Measurements from ENCODE around the gene DGCR8.

Gene DGCR8

GRCh38 chr22:20127869-20128618 is 48.0 kb downstream of the DGCR8 start:
- Histone ChIP-seq H3K27me3 (replicated peaks; ENCODE audit: control insufficient read depth, insufficient read depth, low read length, poor library complexity, severe bottlenecking) (no peaks in the 10 kb centered on the region), H3K9me3 (ENCODE audit: control insufficient read depth, low read length) (no peaks in the 10 kb centered on the region), H3K36me3 (ENCODE audit: control insufficient read depth, insufficient read depth, low read length) (peaks cover 28% of the 10 kb centered on the region), H3K4me1 (ENCODE audit: control insufficient read depth, insufficient read depth, low read length, poor library complexity, severe bottlenecking) (peaks cover 16% of the 10 kb centered on the region), H3K4me3 (ENCODE audit: insufficient read depth, low read depth, low read length, poor library complexity, severe bottlenecking) (no peak overlapping the region), H3K27ac (ENCODE audit: insufficient read depth, low read length, poor library complexity, severe bottlenecking) (no peak overlapping the region)
- DNase-seq: no peak

GRCh38 chr22:20128619-20128901 is 48.5 kb downstream of the DGCR8 start:
- H3K4me3 ChIP-seq (ENCODE audit: insufficient read depth, low read depth, low read length, poor library complexity, severe bottlenecking): no peak overlapping the region
- H3K4me1 ChIP-seq (ENCODE audit: control insufficient read depth, insufficient read depth, low read length, poor library complexity, severe bottlenecking): peaks cover 17% of the 10 kb centered on the region
- peaks cover 28% of the 10 kb centered on the region for H3K36me3 ChIP-seq (ENCODE audit: control insufficient read depth, insufficient read depth, low read length)
- DNase-seq: no peak
- H3K27ac ChIP-seq (ENCODE audit: insufficient read depth, low read length, poor library complexity, severe bottlenecking): peak overlapping the region; percentile 14
- no peaks in the 10 kb centered on the region for H3K27me3 ChIP-seq (replicated peaks; ENCODE audit: control insufficient read depth, insufficient read depth, low read length, poor library complexity, severe bottlenecking)
- no peaks in the 10 kb centered on the region for H3K9me3 ChIP-seq (ENCODE audit: control insufficient read depth, low read length)

- Histone ChIP-seq H3K9me3 (ENCODE audit: control insufficient read depth, low read length) (no peaks in the 10 kb centered on the region), H3K27ac (ENCODE audit: insufficient read depth, low read length, poor library complexity, severe bottlenecking) (peak overlapping the region; percentile 14), H3K27me3 (replicated peaks; ENCODE audit: control insufficient read depth, insufficient read depth, low read length, poor library complexity, severe bottlenecking) (no peaks in the 10 kb centered on the region), H3K36me3 (ENCODE audit: control insufficient read depth, insufficient read depth, low read length) (peaks cover 24% of the 10 kb centered on the region), H3K4me1 (ENCODE audit: control insufficient read depth, insufficient read depth, low read length, poor library complexity, severe bottlenecking) (peaks cover 17% of the 10 kb centered on the region), H3K4me3 (ENCODE audit: insufficient read depth, low read depth, low read length, poor library complexity, severe bottlenecking) (no peak overlapping the region)
- peak; percentile 23 to 39 (median 38) for DNase-seq
Observed at GRCh38 chr22:20128902-20129746, 49.1 kb downstream of the DGCR8 start.

- Histone ChIP-seq H3K27me3 (replicated peaks; ENCODE audit: control insufficient read depth, insufficient read depth, low read length, poor library complexity, severe bottlenecking) (no peaks in the 10 kb centered on the region), H3K4me3 (ENCODE audit: insufficient read depth, low read depth, low read length, poor library complexity, severe bottlenecking) (no peak overlapping the region), H3K36me3 (ENCODE audit: control insufficient read depth, insufficient read depth, low read length) (peaks cover 20% of the 10 kb centered on the region), H3K4me1 (ENCODE audit: control insufficient read depth, insufficient read depth, low read length, poor library complexity, severe bottlenecking) (peaks cover 17% of the 10 kb centered on the region), H3K9me3 (ENCODE audit: control insufficient read depth, low read length) (no peaks in the 10 kb centered on the region), H3K27ac (ENCODE audit: insufficient read depth, low read length, poor library complexity, severe bottlenecking) (no peak overlapping the region)
- DNase-seq: no peak
Observed at GRCh38 chr22:20129747-20130014, 49.6 kb downstream of the DGCR8 start.

GRCh38 chr22:20130319-20130718 is 50.3 kb downstream of the DGCR8 start:
- Histone ChIP-seq H3K4me1 (ENCODE audit: control insufficient read depth, insufficient read depth, low read length, poor library complexity, severe bottlenecking) (peaks cover 17% of the 10 kb centered on the region), H3K27me3 (replicated peaks; ENCODE audit: control insufficient read depth, insufficient read depth, low read length, poor library complexity, severe bottlenecking) (no peaks in the 10 kb centered on the region), H3K4me3 (ENCODE audit: insufficient read depth, low read depth, low read length, poor library complexity, severe bottlenecking) (no peak overlapping the region), H3K9me3 (ENCODE audit: control insufficient read depth, low read length) (no peaks in the 10 kb centered on the region), H3K27ac (ENCODE audit: insufficient read depth, low read length, poor library complexity, severe bottlenecking) (peak overlapping the region; percentile 80), H3K36me3 (ENCODE audit: control insufficient read depth, insufficient read depth, low read length) (peaks cover 14% of the 10 kb centered on the region)
- peak in 1 of 3 donors; percentile 11 for DNase-seq

GRCh38 chr22:20130731-20131596 is 50.9 kb downstream of the DGCR8 start:
- Histone ChIP-seq H3K27me3 (replicated peaks; ENCODE audit: control insufficient read depth, insufficient read depth, low read length, poor library complexity, severe bottlenecking) (no peaks in the 10 kb centered on the region), H3K36me3 (ENCODE audit: control insufficient read depth, insufficient read depth, low read length) (peaks cover 8% of the 10 kb centered on the region), H3K4me3 (ENCODE audit: insufficient read depth, low read depth, low read length, poor library complexity, severe bottlenecking) (peak overlapping the region; percentile 90), H3K9me3 (ENCODE audit: control insufficient read depth, low read length) (no peaks in the 10 kb centered on the region), H3K27ac (ENCODE audit: insufficient read depth, low read length, poor library complexity, severe bottlenecking) (peak overlapping the region; percentile 80), H3K4me1 (ENCODE audit: control insufficient read depth, insufficient read depth, low read length, poor library complexity, severe bottlenecking) (peaks cover 17% of the 10 kb centered on the region)
- DNase-seq: peak; percentile 66 to 68 (median 67)

GRCh38 chr22:20131597-20131858 is 51.5 kb downstream of the DGCR8 start, which contains the start of gene ZDHHC8:
Gene ZDHHC8 (plus strand): TSS chr22:20131804. CDS start chr22:20131948, 144 bp downstream.
- Histone ChIP-seq H3K27ac (ENCODE audit: insufficient read depth, low read length, poor library complexity, severe bottlenecking) (peak within 1 kb of the TSS; percentile 80), H3K27me3 (replicated peaks; ENCODE audit: control insufficient read depth, insufficient read depth, low read length, poor library complexity, severe bottlenecking) (no peaks in the 10 kb centered on the region), H3K4me3 (ENCODE audit: insufficient read depth, low read depth, low read length, poor library complexity, severe bottlenecking) (peak within 1 kb of the TSS; percentile 90), H3K4me1 (ENCODE audit: control insufficient read depth, insufficient read depth, low read length, poor library complexity, severe bottlenecking) (peaks cover 17% of the 10 kb centered on the region), H3K36me3 (ENCODE audit: control insufficient read depth, insufficient read depth, low read length) (peaks cover 2% of the 10 kb centered on the region), H3K9me3 (ENCODE audit: control insufficient read depth, low read length) (no peaks in the 10 kb centered on the region)
- DNase-seq: peak; percentile 24 to 38 (median 29)

GRCh38 chr22:20131859-20132685 is 52.0 kb downstream of the DGCR8 start:
- Histone ChIP-seq H3K4me1 (ENCODE audit: control insufficient read depth, insufficient read depth, low read length, poor library complexity, severe bottlenecking) (peaks cover 17% of the 10 kb centered on the region), H3K27me3 (replicated peaks; ENCODE audit: control insufficient read depth, insufficient read depth, low read length, poor library complexity, severe bottlenecking) (no peaks in the 10 kb centered on the region), H3K36me3 (ENCODE audit: control insufficient read depth, insufficient read depth, low read length) (no peaks in the 10 kb centered on the region), H3K27ac (ENCODE audit: insufficient read depth, low read length, poor library complexity, severe bottlenecking) (peak overlapping the region; percentile 37), H3K9me3 (ENCODE audit: control insufficient read depth, low read length) (no peaks in the 10 kb centered on the region), H3K4me3 (ENCODE audit: insufficient read depth, low read depth, low read length, poor library complexity, severe bottlenecking) (peak overlapping the region; percentile 82)
- peak in 1 of 3 donors; percentile 15 for DNase-seq

- H3K27ac ChIP-seq (ENCODE audit: insufficient read depth, low read length, poor library complexity, severe bottlenecking): no peak overlapping the region
Observed at GRCh38 chr22:20132686-20133246, 52.7 kb downstream of the DGCR8 start.

More at GRCh38 chr22:20132686-20133246, 52.7 kb downstream of the DGCR8 start:
- Histone ChIP-seq H3K9me3 (ENCODE audit: control insufficient read depth, low read length) (no peaks in the 10 kb centered on the region), H3K36me3 (ENCODE audit: control insufficient read depth, insufficient read depth, low read length) (no peaks in the 10 kb centered on the region), H3K27me3 (replicated peaks; ENCODE audit: control insufficient read depth, insufficient read depth, low read length, poor library complexity, severe bottlenecking) (no peaks in the 10 kb centered on the region), H3K4me3 (ENCODE audit: insufficient read depth, low read depth, low read length, poor library complexity, severe bottlenecking) (peak overlapping the region; percentile 82), H3K4me1 (ENCODE audit: control insufficient read depth, insufficient read depth, low read length, poor library complexity, severe bottlenecking) (peaks cover 17% of the 10 kb centered on the region)
- DNase-seq: no peak

Data from effector memory CD4-positive, alpha-beta T cell (primary cell).